ENCODE data around the gene MED12L. TPM values are rescaled to one million over a fixed set of nuclear protein-coding genes. Genes with fewer than 3 reads are reported as not detected.

MED12L gene
- total and polyA plus RNA-seq, 7 donors: 0.01 to 2.6 (median 0.17) TPM

DNA sequence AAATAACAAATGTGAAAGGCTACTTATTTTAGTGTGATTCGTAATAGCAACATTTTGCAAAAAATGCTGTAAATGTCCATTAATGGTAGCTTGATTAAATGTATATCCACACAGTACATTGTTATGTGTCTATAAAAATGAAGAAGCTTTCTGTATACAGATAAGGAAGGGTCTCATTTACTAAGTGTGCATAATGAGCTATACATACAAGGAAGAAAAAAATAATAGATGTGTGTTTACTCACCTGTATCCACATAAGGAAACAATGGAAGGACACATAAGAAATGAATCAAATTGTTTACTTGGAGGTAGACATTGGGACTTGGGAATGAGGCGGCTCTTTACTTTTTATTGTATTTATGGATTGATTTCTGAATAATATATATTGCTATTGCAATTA lies 34.9 kb downstream of the MED12L start:
- H3K27me3 ChIP-seq (ENCODE audit: insufficient read depth in 3 of 3, low read length in 2 of 3): no peaks in the 10 kb centered on the region
- H3K4me3 ChIP-seq: no peak overlapping the region
- no peak overlapping the region for H3K27ac ChIP-seq
- H3K36me3 ChIP-seq (ENCODE audit: insufficient read depth in 1 of 2, low read depth in 1 of 2): no peaks in the 10 kb centered on the region
- WGBS, 3 donors: 90 to 100% (median 91%) methylated on average over 2 of the region's 2 CpGs
- H3K4me1 ChIP-seq: no peaks in the 10 kb centered on the region
- no peak for ATAC-seq
- TF ChIP-seq, protein P1, sequence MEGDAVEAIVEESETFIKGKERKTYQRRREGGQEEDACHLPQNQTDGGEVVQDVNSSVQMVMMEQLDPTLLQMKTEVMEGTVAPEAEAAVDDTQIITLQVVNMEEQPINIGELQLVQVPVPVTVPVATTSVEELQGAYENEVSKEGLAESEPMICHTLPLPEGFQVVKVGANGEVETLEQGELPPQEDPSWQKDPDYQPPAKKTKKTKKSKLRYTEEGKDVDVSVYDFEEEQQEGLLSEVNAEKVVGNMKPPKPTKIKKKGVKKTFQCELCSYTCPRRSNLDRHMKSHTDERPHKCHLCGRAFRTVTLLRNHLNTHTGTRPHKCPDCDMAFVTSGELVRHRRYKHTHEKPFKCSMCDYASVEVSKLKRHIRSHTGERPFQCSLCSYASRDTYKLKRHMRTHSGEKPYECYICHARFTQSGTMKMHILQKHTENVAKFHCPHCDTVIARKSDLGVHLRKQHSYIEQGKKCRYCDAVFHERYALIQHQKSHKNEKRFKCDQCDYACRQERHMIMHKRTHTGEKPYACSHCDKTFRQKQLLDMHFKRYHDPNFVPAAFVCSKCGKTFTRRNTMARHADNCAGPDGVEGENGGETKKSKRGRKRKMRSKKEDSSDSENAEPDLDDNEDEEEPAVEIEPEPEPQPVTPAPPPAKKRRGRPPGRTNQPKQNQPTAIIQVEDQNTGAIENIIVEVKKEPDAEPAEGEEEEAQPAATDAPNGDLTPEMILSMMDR (IDR thresholded peaks at IDR 0.05): no peak
- no peak for DNase-seq
- no peaks in the 10 kb centered on the region for H3K9me3 ChIP-seq
- intact Hi-C loops (cut with DNase I): no loop called here

DNA sequence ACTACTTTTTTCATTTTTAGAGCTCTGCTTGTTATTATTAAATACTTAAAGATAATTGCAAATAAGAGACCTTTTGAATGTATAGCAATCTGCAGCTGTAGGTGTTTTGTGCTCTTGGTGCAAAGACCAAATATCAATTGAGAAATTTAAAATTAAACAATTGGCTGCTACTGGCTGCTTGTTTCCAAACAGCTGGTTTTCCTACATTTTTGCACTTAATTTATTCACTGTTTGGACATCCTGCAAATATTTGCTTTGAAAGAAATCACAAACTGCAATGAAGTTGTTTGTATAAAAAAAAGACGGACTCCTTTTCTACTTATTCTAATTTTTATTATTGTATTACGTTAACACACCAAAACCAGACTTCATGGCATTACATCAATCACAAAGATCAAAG lies 35.6 kb downstream of the MED12L start:
- H3K4me3 ChIP-seq: no peak overlapping the region
- H3K4me1 ChIP-seq: no peaks in the 10 kb centered on the region
- no peaks in the 10 kb centered on the region for H3K36me3 ChIP-seq (ENCODE audit: insufficient read depth in 1 of 2, low read depth in 1 of 2)
- ATAC-seq: no peak
- no peak for DNase-seq
- TF ChIP-seq, protein P1 (IDR thresholded peaks at IDR 0.05): no peak
- H3K9me3 ChIP-seq: no peaks in the 10 kb centered on the region
- H3K27me3 ChIP-seq (ENCODE audit: insufficient read depth in 3 of 3, low read length in 2 of 3): no peaks in the 10 kb centered on the region
- intact Hi-C loops (cut with DNase I): no loop called here
- no peak overlapping the region for H3K27ac ChIP-seq
- 94 to 95% (median 94%) methylated on average over 2 of the region's 2 CpGs for WGBS, 3 donors

DNA sequence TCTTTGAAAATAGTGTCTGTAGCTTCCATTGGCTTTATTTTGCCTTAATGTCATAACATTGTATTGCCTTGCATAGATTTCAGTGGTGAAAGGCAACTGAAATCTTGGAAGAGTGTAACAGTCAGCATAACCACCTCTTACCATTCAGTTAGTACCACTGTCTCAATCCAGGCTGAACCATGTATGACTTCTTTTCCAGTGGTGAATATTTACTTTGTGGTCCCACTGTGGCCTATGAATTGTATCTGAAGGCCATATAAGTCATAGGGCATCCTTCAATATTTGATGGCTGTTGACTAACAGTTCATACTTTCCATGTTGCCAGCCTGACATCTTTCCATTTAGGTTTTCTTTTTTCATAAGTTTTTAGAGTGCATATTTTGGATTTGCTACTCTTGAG lies 38.4 kb downstream of the MED12L start:
- H3K4me3 ChIP-seq: no peak overlapping the region
- H3K27me3 ChIP-seq (ENCODE audit: insufficient read depth in 3 of 3, low read length in 2 of 3): peaks cover 0 to 3% (median 0%) of the 10 kb centered on the region in 3 donors
- no peaks in the 10 kb centered on the region for H3K4me1 ChIP-seq
- no peak for DNase-seq
- no peak overlapping the region for H3K27ac ChIP-seq
- H3K36me3 ChIP-seq (ENCODE audit: insufficient read depth in 1 of 2, low read depth in 1 of 2): no peaks in the 10 kb centered on the region
- intact Hi-C loops (cut with DNase I): no loop called here
- no peaks in the 10 kb centered on the region for H3K9me3 ChIP-seq
- TF ChIP-seq, protein P1 (IDR thresholded peaks at IDR 0.05): no peak
- ATAC-seq: no peak

DNA sequence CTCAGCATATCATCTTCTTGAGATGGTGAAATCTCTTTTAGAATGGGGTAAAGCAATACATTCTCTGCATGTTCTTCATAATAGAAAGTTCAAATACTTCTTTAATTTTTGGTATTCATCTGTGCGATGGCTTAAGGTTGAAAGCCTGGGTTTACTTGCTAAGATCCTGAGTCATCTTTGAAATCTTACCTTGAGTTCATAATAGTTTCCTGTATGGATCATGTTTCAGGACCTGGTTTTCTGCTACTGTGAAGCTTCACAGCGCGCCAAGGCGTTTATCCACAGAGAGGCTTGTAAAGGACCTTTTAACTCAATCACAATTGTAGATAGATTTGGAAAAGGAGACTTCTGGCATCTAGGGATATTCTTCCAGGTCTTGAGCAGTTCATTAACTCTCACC lies 39.0 kb downstream of the MED12L start:
- H3K4me3 ChIP-seq: no peak overlapping the region
- peaks cover 0 to 3% (median 0%) of the 10 kb centered on the region in 3 donors for H3K27me3 ChIP-seq (ENCODE audit: insufficient read depth in 3 of 3, low read length in 2 of 3)
- WGBS, 3 donors: 71 to 80% (median 72%) methylated on average over 4 of the region's 4 CpGs
- no peaks in the 10 kb centered on the region for H3K9me3 ChIP-seq
- TF ChIP-seq, protein P1 (IDR thresholded peaks at IDR 0.05): no peak
- H3K4me1 ChIP-seq: no peaks in the 10 kb centered on the region
- ATAC-seq (no peak), DNase-seq (no peak)
- H3K27ac ChIP-seq: no peak overlapping the region
- no peaks in the 10 kb centered on the region for H3K36me3 ChIP-seq (ENCODE audit: insufficient read depth in 1 of 2, low read depth in 1 of 2)
- intact Hi-C loops (cut with DNase I): no loop called here

DNA sequence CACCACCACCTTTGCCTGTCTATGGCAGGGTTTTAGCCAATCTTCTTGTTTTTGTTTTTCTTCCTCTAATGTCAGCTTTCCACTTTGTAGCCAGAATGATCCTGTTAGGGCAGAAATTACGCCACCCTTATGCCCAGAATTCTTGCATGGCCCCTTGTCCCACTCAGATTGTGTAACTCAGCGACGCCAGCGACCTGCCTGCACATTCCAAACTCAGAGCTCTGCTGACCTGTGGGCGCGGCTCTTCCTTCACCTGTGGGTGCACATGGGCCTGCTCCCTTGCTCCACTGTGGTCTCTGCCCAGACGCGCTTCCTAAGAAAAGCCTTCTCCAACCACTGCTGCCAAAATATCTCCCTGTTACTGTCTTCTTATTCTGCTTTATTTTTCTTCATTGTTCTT lies 45.0 kb downstream of the MED12L start:
- H3K36me3 ChIP-seq (ENCODE audit: insufficient read depth in 1 of 2, low read depth in 1 of 2): no peaks in the 10 kb centered on the region
- TF ChIP-seq, protein P1 (IDR thresholded peaks at IDR 0.05): no peak
- no peak overlapping the region for H3K27ac ChIP-seq
- H3K27me3 ChIP-seq (ENCODE audit: insufficient read depth in 3 of 3, low read length in 2 of 3): peaks cover 0 to 3% (median 0%) of the 10 kb centered on the region in 3 donors
- no peak overlapping the region for H3K4me3 ChIP-seq
- intact Hi-C loops (cut with DNase I): no loop called here
- WGBS, 3 donors: 93 to 97% (median 96%) methylated on average over 8 of the region's 8 CpGs
- DNase-seq (no peak), ATAC-seq (no peak)
- no peaks in the 10 kb centered on the region for H3K9me3 ChIP-seq
- no peaks in the 10 kb centered on the region for H3K4me1 ChIP-seq
